ENCODE data around the gene NTHL1.
"Not testable (repeated sequence)": the region's sequence is repeated elsewhere in the genome, so short reads cannot be mapped to it uniquely, and the experiment has no call there.

Gene NTHL1

GRCh38 chr16:2040787-2041522 lies 6.7 kb downstream of the NTHL1 start:
- no peak for DNase-seq (ENCODE audit: low read depth in 2 of 2)

GRCh38 chr16:2040041-2040786 lies 7.4 kb downstream of the NTHL1 start:
- DNase-seq (ENCODE audit: low read depth in 2 of 2), result no peak

DNA sequence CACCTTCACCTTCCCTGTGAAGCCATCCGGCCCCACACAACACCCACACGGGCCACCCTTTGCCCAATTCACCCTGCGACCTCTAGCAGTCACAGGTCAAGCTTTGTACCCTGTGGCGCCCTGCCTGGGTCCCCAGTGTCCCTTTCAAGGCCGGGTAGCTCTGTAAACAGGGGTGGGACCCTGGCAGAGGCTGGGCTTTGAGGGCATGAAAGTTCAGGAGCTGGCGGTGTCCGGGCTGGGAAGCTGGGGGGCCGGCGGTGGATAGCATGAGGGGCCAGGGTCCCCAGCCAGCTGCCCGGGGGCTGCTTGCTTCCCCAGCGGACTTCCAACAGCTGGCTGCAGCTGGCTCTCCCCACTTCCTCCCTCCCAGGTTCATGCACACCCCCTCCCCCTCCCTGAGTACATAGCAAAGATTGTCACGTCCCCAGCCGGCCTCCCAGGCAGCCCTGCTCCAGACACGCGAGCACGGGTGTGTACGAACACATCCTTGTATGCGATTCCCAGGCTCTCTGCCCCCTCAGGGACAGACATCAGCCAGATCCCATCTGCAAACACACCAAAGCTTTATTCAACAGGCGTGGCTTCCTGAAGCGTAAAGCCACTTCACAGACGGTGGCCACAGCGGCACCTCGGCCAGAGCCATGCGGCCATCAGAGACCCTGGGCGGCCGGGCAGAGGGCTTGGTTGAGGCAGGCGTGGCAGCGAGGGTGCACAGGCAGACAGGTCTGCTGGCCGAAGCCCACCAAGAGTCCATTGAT lies 8.2 kb downstream of the NTHL1 start:
- DNase-seq (ENCODE audit: low read depth in 2 of 2), result no peak

DNA sequence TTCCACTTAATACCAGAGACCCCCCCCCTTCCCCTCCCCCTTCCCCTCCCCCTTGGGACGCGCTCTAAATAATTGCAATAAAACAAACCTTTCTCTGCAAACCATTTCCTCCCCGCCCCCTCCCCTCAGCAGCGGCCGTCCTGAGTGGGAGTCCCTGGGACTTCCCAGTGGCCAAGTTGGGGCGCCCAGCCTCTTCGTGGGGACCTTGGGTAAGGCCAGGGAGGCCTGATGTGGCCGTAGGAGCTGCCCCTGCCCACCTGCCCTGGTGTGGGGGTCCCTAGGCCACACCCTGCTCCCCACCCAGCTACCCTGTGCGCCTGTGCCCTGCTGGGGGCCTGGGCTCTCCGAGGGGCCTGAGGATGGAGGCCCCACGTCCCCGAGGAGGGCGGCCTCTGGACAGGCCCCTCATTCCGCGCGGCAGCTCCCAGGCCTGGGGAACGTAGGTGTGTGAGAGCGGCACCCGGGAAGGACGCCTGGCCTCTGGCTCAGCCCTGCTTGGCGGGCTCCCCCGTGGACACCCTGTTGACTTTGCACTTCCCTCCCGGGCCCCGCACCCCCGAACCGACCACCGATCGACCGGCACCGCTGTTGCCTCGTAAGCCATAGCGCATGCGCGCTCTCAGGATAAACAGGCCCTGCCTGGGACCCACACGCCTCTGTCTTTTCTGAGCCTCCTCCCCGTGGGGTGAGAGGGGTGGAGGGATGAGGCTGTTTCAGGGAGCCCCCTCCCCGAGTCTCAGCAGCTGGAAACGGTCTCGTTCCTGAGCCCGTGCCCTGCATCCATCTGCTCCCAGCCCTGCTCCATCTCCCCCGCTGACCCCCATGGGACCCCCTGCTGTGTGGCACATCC lies 9.0 kb downstream of the NTHL1 start:
- no peak for DNase-seq (ENCODE audit: low read depth in 2 of 2)

DNA sequence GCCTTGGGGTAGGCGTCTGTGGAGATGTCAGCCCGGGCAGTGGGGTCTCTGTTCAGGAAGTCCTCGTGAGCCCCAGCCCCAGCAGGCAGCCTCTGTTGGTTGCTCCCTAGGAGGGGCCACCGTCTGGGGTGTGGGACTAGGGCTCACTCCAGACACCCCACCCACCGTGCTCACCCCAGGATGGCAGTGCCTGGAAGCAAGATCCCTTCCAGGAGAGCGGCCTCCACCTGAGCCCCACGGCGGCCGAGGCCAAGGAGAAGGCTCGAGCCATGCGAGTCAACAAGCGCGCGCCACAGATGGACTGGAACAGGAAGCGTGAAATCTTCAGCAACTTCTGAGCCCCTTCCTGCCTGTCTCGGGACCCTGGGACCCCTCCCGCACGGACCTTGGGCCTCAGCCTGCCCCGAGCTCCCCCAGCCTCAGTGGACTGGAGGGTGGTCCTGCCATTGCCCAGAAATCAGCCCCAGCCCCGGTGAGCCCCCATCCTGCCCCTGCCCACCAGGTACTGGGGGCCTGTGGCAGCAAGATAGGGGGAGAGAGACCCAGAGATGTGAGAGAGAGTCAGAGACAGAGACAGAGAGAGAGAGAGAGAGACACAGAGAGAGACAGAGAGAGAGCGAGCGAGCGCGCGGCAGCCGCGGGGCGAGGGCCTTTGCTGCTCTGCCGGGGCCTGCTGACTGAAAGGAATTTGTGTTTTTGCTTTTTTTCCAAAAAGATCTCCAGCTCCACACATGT lies 9.8 kb downstream of the NTHL1 start:
- DNase-seq (ENCODE audit: low read depth in 2 of 2), result no peak

- DNase-seq (ENCODE audit: low read depth in 2 of 2), result no peak
Observed at GRCh38 chr16:2037115-2037514, 10.5 kb downstream of the NTHL1 start.

DNA sequence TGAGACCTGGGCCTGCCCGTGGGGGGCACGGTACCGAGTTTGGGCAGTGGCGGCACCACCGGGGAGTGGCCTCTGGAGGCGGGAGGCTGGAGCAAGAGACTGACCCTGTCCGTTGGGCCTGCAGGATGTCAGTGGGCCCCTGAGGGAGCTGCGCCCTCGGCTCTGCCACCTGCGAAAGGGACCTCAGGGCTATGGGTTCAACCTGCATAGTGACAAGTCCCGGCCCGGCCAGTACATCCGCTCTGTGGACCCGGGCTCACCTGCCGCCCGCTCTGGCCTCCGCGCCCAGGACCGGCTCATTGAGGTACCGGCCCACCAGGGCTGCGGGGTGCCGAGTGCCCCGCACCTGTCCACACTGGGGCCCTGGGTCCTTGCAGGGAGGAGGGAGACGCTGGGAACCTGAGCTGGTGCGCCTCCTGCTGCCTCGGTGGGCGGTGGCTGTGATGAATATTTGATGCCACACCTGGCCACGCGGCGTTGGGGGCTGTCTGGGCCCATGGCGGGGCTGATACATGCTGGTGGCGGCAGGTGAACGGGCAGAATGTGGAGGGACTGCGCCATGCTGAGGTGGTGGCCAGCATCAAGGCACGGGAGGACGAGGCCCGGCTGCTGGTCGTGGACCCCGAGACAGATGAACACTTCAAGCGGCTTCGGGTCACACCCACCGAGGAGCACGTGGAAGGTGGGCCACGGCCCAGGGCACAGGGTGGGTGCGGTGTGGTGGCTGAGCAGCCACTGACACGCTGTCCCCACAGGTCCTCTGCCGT lies 11.3 kb downstream of the NTHL1 start:
- DNase-seq (ENCODE audit: low read depth in 2 of 2), result no peak

GRCh38 chr16:2035431-2036199 lies 12.0 kb downstream of the NTHL1 start:
- DNase-seq (ENCODE audit: low read depth in 2 of 2), result no peak

DNA sequence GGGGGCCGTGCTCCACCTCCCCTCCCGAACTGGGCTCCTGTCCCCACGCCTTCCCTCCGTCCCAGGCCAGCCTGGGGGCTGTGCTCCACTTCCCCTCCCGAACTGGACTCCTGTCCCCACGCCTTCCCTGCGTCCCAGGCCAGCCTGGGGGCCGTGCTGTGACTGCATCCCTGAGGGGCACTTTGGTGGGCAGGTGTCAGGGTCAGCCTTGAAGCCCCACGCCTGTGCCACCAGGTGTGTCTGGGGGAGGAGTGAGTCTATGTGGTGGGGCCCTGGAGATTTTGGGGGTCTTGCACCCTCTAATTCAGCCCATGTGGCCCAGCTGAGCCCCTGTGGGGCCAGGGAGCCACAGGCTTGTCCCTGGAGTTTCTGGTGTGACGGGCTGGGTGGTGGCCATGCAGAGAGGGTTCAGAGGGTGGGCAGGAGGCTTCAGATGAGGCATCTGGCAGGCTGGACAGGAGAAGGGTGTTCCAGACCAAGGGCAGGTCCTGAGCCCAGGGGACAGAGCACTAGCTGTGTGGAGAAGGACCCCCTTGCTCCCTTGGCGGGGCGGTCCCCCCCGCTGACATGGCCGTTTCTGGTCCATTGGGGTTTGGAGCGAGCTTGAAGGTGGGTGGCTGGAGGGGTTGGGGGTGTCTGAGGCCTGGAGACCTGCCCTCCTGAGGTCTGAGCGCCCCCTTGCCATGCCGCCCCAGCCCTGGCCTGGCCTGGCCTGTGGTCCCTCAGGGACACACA lies 12.8 kb downstream of the NTHL1 start:
- DNase-seq (ENCODE audit: low read depth in 2 of 2), result no peak

DNA sequence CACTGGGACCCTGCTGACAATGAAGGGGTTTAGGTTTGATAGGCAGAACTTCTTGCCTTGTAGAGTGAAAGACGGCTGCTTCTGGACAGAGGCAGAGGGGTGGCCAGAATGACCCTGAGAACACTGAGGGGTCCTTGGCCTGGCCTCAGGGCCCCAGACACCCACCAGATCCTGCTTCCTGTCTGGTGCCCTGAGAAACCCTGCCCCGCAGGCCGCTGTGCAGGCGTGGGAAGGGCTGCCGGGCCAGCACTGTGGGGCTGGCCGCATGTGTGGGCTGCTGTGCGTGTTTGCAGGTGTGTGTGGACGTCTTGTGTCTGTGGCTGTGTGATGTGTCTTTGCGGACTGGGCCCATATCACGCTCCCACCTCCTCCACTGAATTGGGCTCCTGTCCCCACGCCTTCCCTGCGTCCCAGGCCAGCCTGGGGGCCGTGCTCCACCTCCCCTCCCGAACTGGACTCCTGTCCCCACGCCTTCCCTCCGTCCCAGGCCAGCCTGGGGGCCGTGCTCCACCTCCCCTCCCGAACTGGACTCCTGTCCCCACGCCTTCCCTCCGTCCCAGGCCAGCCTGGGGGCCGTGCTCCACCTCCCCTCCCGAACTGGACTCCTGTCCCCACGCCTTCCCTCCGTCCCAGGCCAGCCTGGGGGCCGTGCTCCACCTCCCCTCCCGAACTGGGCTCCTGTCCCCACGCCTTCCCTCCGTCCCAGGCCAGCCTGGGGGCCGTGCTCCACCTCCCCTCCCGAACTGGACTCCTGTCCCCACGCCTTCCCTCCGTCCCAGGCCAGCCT lies 13.5 kb downstream of the NTHL1 start:
- DNase-seq (ENCODE audit: low read depth in 2 of 2), result not testable (repeated sequence)

- DNase-seq (ENCODE audit: low read depth in 2 of 2), result no peak
Observed at GRCh38 chr16:2033057-2033908, 14.4 kb downstream of the NTHL1 start.

- DNase-seq (ENCODE audit: low read depth in 2 of 2), result no peak
Observed at GRCh38 chr16:2032285-2033056, 15.2 kb downstream of the NTHL1 start.

GRCh38 chr16:2031081-2031577 lies 16.5 kb downstream of the NTHL1 start:
- no peak for DNase-seq (ENCODE audit: low read depth in 2 of 2)

- DNase-seq (ENCODE audit: low read depth in 2 of 2), result no peak
Observed at GRCh38 chr16:2030036-2030435, 17.6 kb downstream of the NTHL1 start.

- DNase-seq (ENCODE audit: low read depth in 2 of 2), result no peak
Observed at GRCh38 chr16:2029350-2029749, 18.3 kb downstream of the NTHL1 start.

- no peak for DNase-seq (ENCODE audit: low read depth in 2 of 2)
Observed at GRCh38 chr16:2028620-2029220, 18.9 kb downstream of the NTHL1 start.
